Measurements from ENCODE around the gene SEMA3F. TPM values are rescaled to one million over a fixed set of nuclear protein-coding genes. Genes with fewer than 3 reads are reported as not detected.

SEMA3F gene
- total and polyA plus RNA-seq, 2 of the 4 experiments (the other 2 are of a cell fraction) = 7.3 to 23.3 TPM

GRCh38 chr3:50217681-50218080 is 62.6 kb downstream of the SEMA3F start:
- in situ Hi-C loops (cut with MboI; ENCODE audit: low sequenced_read_pairs) = no loop called here

More at GRCh38 chr3:50217681-50218080, 62.6 kb downstream of the SEMA3F start:
- H2BK15ac ChIP-seq (ENCODE audit: low read depth, low read length) = no peak overlapping the region
- H3K56ac ChIP-seq (ENCODE audit: extremely low read depth, insufficient read depth, low read length) = no peak overlapping the region
- H3K4me2 ChIP-seq (ENCODE audit: low read depth, low read length) = no peak overlapping the region
- ChIA-PET POLR2A (ENCODE audit: unreplicated experiment) (no interaction called here), CTCF (no interaction called here)
- no peak overlapping the region for H3K4me3 ChIP-seq (ENCODE audit: insufficient read depth, low read depth, low read length)
- no peaks in the 10 kb centered on the region for H3K4me1 ChIP-seq (ENCODE audit: control insufficient read depth, insufficient read depth, low read length)
- no peak overlapping the region for H2AK9ac ChIP-seq (replicated peaks; ENCODE audit: low read depth, low read length, poor library complexity)
- no peaks in the 10 kb centered on the region for H3K79me1 ChIP-seq (ENCODE audit: low read depth in 1 of 2, low read length in 2 of 2)
- no peak overlapping the region for H3K4ac ChIP-seq (ENCODE audit: low read depth, low read length)
- no peaks in the 10 kb centered on the region for H3K9me3 ChIP-seq (ENCODE audit: control insufficient read depth, insufficient read depth, low read length)
- no peak overlapping the region for H4K8ac ChIP-seq (ENCODE audit: low read depth in 2 of 2, low read length in 2 of 2)
- H3K14ac ChIP-seq (replicated peaks; ENCODE audit: low read depth, low read length) = no peak overlapping the region
- no peak overlapping the region for H4K91ac ChIP-seq (ENCODE audit: insufficient read depth, low read depth, low read length)
- intact Hi-C loops (cut with micrococcal nuclease) = no loop called here
- H2BK120ac ChIP-seq (ENCODE audit: low read depth, low read length) = no peak overlapping the region
- H3K27ac ChIP-seq (ENCODE audit: insufficient read depth, low read length) = no peak overlapping the region
- H2BK20ac ChIP-seq (ENCODE audit: low read depth, low read length) = no peak overlapping the region
- dilution Hi-C loops (cut with HindIII; ENCODE audit: low sequenced_read_pairs, unreplicated experiment) = no loop called here
- H3K18ac ChIP-seq (ENCODE audit: low read depth, low read length) = no peak overlapping the region
- no peak overlapping the region for H2AK5ac ChIP-seq (ENCODE audit: low read depth, low read length)
- H3K23ac ChIP-seq (ENCODE audit: low read depth, low read length) = no peak overlapping the region
- peaks cover 25% of the 10 kb centered on the region; the same call in 1 of the 2 replicates for H3K27me3 ChIP-seq (ENCODE audit: control insufficient read depth, insufficient read depth, low read length)
- DNase-seq (no peak), ATAC-seq (ENCODE audit: low read depth) (no peak)
- no peak overlapping the region for H4K5ac ChIP-seq (ENCODE audit: low read depth, low read length)
- no peaks in the 10 kb centered on the region for H3K9me1 ChIP-seq (ENCODE audit: insufficient read depth, low read length)
- no peaks in the 10 kb centered on the region for H3K36me3 ChIP-seq (ENCODE audit: control insufficient read depth, insufficient read depth, low read length)
- H3K9ac ChIP-seq (ENCODE audit: low read depth, low read length) = no peak overlapping the region
- 20% methylated on average over 1 of the region's 10 CpGs; no CpG with 5 or more reads in 1 of the 2 experiments for WGBS, 2 experiments (ENCODE audit: extremely low coverage in 2 of 2, insufficient read length in 1 of 2)
- no TSS peak for BruUV-seq (replicated peaks)
- H4K20me1 ChIP-seq (ENCODE audit: insufficient read depth, low read length) = no peaks in the 10 kb centered on the region
- TF ChIP-seq NFE2L2 (IDR thresholded peaks at IDR 0.05; ENCODE audit: low read depth, low read length) (no peak), SMC3 (IDR thresholded peaks at IDR 0.05; ENCODE audit: low read depth, low read length) (no peak), CHD1 (IDR thresholded peaks at IDR 0.05; ENCODE audit: low read depth, low read length) (no peak), RAD21 (IDR thresholded peaks at IDR 0.05; ENCODE audit: low read length) (no peak), MXI1 (IDR thresholded peaks at IDR 0.05; ENCODE audit: borderline replicate concordance, low read depth, low read length) (no peak)
- TF ChIP-seq, protein P1, sequence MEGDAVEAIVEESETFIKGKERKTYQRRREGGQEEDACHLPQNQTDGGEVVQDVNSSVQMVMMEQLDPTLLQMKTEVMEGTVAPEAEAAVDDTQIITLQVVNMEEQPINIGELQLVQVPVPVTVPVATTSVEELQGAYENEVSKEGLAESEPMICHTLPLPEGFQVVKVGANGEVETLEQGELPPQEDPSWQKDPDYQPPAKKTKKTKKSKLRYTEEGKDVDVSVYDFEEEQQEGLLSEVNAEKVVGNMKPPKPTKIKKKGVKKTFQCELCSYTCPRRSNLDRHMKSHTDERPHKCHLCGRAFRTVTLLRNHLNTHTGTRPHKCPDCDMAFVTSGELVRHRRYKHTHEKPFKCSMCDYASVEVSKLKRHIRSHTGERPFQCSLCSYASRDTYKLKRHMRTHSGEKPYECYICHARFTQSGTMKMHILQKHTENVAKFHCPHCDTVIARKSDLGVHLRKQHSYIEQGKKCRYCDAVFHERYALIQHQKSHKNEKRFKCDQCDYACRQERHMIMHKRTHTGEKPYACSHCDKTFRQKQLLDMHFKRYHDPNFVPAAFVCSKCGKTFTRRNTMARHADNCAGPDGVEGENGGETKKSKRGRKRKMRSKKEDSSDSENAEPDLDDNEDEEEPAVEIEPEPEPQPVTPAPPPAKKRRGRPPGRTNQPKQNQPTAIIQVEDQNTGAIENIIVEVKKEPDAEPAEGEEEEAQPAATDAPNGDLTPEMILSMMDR (conservative IDR thresholded peaks at IDR 0.05; ENCODE audit: low read depth, low read length) = no peak
- H2AFZ ChIP-seq (replicated peaks; ENCODE audit: low read length, poor library complexity) = no peak overlapping the region
- no peak overlapping the region for H2BK5ac ChIP-seq (ENCODE audit: low read depth, low read length, poor library complexity, severe bottlenecking)
